Gastrocnemius medialis (tissue), 4 donors: ENCODE data around the gene IARS2. TPM values are rescaled to one million over a fixed set of nuclear protein-coding genes. Genes with fewer than 3 reads are reported as not detected.
"Not testable (repeated sequence)": the region's sequence is repeated elsewhere in the genome, so short reads cannot be mapped to it uniquely, and the experiment has no call there.

ENCODE experiments used
- ATAC-seq, 2 donors: fragments of 150-250 bp; one replicate each; pipeline ENCODE4 v1.9.1; 2016
- DNase-seq, 2 donors: peaks; one replicate each; pipeline ENCODE4 v3.0.0-alpha.2; 2019
- H3K27ac ChIP-seq, 4 donors: fragments of 200-600 bp; sonication (generic); 1 replicate in 1 of 4; 2 replicates in 3 of 4; pipeline ENCODE4 v1.5.1; 2016 to 2018; ENCODE audit warnings: mild to moderate bottlenecking in 2 of 4, moderate library complexity in 1 of 4
- H3K27me3 ChIP-seq, 3 donors: fragments of 200-600 bp; sonication (generic) in 2 of 3; 1 replicate in 1 of 3; 2 replicates in 2 of 3; pipeline versions ENCODE4 v1.5.1 to v1.6.0; 2016 to 2019; ENCODE audit warnings: mild to moderate bottlenecking in 1 of 3, moderate library complexity in 1 of 3
- H3K36me3 ChIP-seq, 2 donors: fragments of 200-600 bp; sonication (generic) in 1 of 2; one replicate each; pipeline ENCODE4 v1.5.1; 2017 to 2018
- H3K4me1 ChIP-seq, 2 donors: fragments of 200-600 bp; sonication (generic) in 1 of 2; one replicate each; pipeline ENCODE4 v1.5.1; 2016 to 2017; ENCODE audit warnings: mild to moderate bottlenecking in 2 of 2
- H3K4me3 ChIP-seq, 4 donors: fragments of 200-600 bp; sonication (generic) in 3 of 4; 1 replicate in 1 of 4; 2 replicates in 3 of 4; pipeline ENCODE4 v1.5.1; 2016 to 2019; ENCODE audit warnings: mild to moderate bottlenecking in 2 of 4
- H3K9me3 ChIP-seq, 3 donors: fragments of 200-600 bp; sonication (generic) in 2 of 3; 1 replicate in 1 of 3; 2 replicates in 2 of 3; pipeline ENCODE4 v1.5.1; 2016 to 2019
- CTCF ChIP-seq, 5 experiments: fragments of 450-650 bp in 3 of 5; fragments of 200-600 bp in 2 of 5; sonication (generic) in 2 of 5; IDR thresholded peaks in 4 of 5; conservative IDR thresholded peaks in 1 of 5; 1 replicate in 4 of 5; 2 replicates in 1 of 5; pipeline ENCODE4 v1.5.1; 2016 to 2019; ENCODE audit warnings: antibody characterized with exemption in 5 of 5, mild to moderate bottlenecking in 3 of 5, moderate library complexity in 3 of 5
- POLR2A ChIP-seq, 2 donors: fragments of 450-650 bp; IDR thresholded peaks; one replicate each; pipeline ENCODE4 v1.6.1; 2017; ENCODE audit warnings: antibody characterized with exemption in 2 of 2, mild to moderate bottlenecking in 2 of 2, moderate library complexity in 2 of 2
- in situ Hi-C, 4 donors: fragments of 200-750 bp; cut with MboI; loops; one replicate each; pipeline versions ENCODE4 v1.15.0 to v1.8.0; 2017; ENCODE audit warnings: low sequenced_read_pairs in 4 of 4
- intact Hi-C: fragments of 100-400 bp; cut with DNase I; formaldehyde crosslinking; loops from one replicate; pipeline ENCODE4 v1.15.1; 2023; ENCODE audit warnings: low total_unique reads
- total RNA-seq, 4 donors: library from RNA; depleted of rRNA; stranded (reverse); fragments of >200 nt; gene quantifications; one replicate each; pipeline versions ENCODE4 v1.1.0 to v1.2.3, GENCODE V29; 2016

The IARS2 gene
- total RNA-seq, 4 donors from 2014 or later: 64.7 to 83.6 (median 74.6) TPM

GRCh38 chr1:220149742-220150141 is 55.8 kb downstream of the IARS2 start:
- peaks cover 0 to 56% of the 10 kb centered on the region in 2 donors for H3K36me3 ChIP-seq
- H3K4me1 ChIP-seq: peaks cover 0 to 10% of the 10 kb centered on the region in 2 donors
- DNase-seq: no peak
- in situ Hi-C loops (no loop called here), intact Hi-C loops (no loop called here)
- no peaks in the 10 kb centered on the region for H3K27me3 ChIP-seq
- no peak for ATAC-seq
- H3K9me3 ChIP-seq: no peaks in the 10 kb centered on the region
- H3K27ac ChIP-seq: no peak overlapping the region
- TF ChIP-seq POLR2A (IDR thresholded peaks at IDR 0.05) (no peak), CTCF (IDR thresholded peaks at IDR 0.05 in 4 of 5, conservative IDR thresholded peaks at IDR 0.05 in 1 of 5) (no peak)
- H3K4me3 ChIP-seq: no peak overlapping the region

GRCh38 chr1:220151454-220151853 is 57.5 kb downstream of the IARS2 start:
- H3K9me3 ChIP-seq: no peaks in the 10 kb centered on the region
- peaks cover 0 to 10% of the 10 kb centered on the region in 2 donors for H3K4me1 ChIP-seq
- intact Hi-C loops (no loop called here), in situ Hi-C loops (no loop called here)
- H3K27me3 ChIP-seq: no peaks in the 10 kb centered on the region
- ATAC-seq (no peak), DNase-seq (no peak)
- peaks cover 0 to 60% of the 10 kb centered on the region in 2 donors for H3K36me3 ChIP-seq
- H3K4me3 ChIP-seq: no peak overlapping the region
- TF ChIP-seq CTCF (IDR thresholded peaks at IDR 0.05 in 4 of 5, conservative IDR thresholded peaks at IDR 0.05 in 1 of 5): no peak
- no peak for TF ChIP-seq POLR2A (IDR thresholded peaks at IDR 0.05)
- peak overlapping the region in 1 of 4 donors; percentile 2 for H3K27ac ChIP-seq

- TF ChIP-seq CTCF (IDR thresholded peaks at IDR 0.05 in 4 of 5, conservative IDR thresholded peaks at IDR 0.05 in 1 of 5) (no peak), POLR2A (IDR thresholded peaks at IDR 0.05) (no peak)
- ATAC-seq (no peak), DNase-seq (no peak)
- H3K4me1 ChIP-seq: peaks cover 0 to 10% of the 10 kb centered on the region in 2 donors
- H3K9me3 ChIP-seq: no peaks in the 10 kb centered on the region
- in situ Hi-C loops: no loop called here
- intact Hi-C loops: no loop called here
- H3K4me3 ChIP-seq: no peak overlapping the region
- no peaks in the 10 kb centered on the region for H3K27me3 ChIP-seq
- H3K36me3 ChIP-seq: peaks cover 0 to 59% of the 10 kb centered on the region in 2 donors
- H3K27ac ChIP-seq: no peak overlapping the region
Measured at GRCh38 chr1:220153147-220153546, 59.2 kb downstream of the IARS2 start.

- Histone ChIP-seq H3K4me3 (no peak overlapping the region), H3K4me1 (peaks cover 0 to 2% of the 10 kb centered on the region in 2 donors), H3K27ac (no peak overlapping the region), H3K36me3 (peaks cover 0 to 52% of the 10 kb centered on the region in 2 donors), H3K9me3 (no peaks in the 10 kb centered on the region), H3K27me3 (no peaks in the 10 kb centered on the region)
- in situ Hi-C loops (no loop called here), intact Hi-C loops (no loop called here)
- no peak for DNase-seq
- no peak for ATAC-seq
- TF ChIP-seq POLR2A (IDR thresholded peaks at IDR 0.05) (no peak), CTCF (IDR thresholded peaks at IDR 0.05 in 4 of 5, conservative IDR thresholded peaks at IDR 0.05 in 1 of 5) (no peak)
Measured at GRCh38 chr1:220156620-220157146, 62.8 kb downstream of the IARS2 start.

GRCh38 chr1:220157738-220158137 is 63.8 kb downstream of the IARS2 start:
- DNase-seq (no peak), ATAC-seq (no peak)
- no peaks in the 10 kb centered on the region for H3K27me3 ChIP-seq
- no peaks in the 10 kb centered on the region for H3K4me1 ChIP-seq
- H3K9me3 ChIP-seq: no peaks in the 10 kb centered on the region
- intact Hi-C loops (no loop called here), in situ Hi-C loops (no loop called here)
- TF ChIP-seq POLR2A (IDR thresholded peaks at IDR 0.05) (no peak), CTCF (IDR thresholded peaks at IDR 0.05 in 4 of 5, conservative IDR thresholded peaks at IDR 0.05 in 1 of 5) (no peak)
- no peak overlapping the region for H3K4me3 ChIP-seq
- peaks cover 0 to 51% of the 10 kb centered on the region in 2 donors for H3K36me3 ChIP-seq
- no peak overlapping the region for H3K27ac ChIP-seq

GRCh38 chr1:220158530-220158929 is 64.6 kb downstream of the IARS2 start:
- H3K4me3 ChIP-seq, H3K27ac ChIP-seq, H3K27me3 ChIP-seq, DNase-seq, H3K4me1 ChIP-seq, intact Hi-C loops, H3K9me3 ChIP-seq, ATAC-seq, in situ Hi-C loops: not testable (repeated sequence)
- H3K36me3 ChIP-seq: peaks cover 0 to 45% of the 10 kb centered on the region in 2 donors
